ENCODE data around the gene CYBA. TPM values are rescaled to one million over a fixed set of nuclear protein-coding genes. Genes with fewer than 3 reads are reported as not detected.

Gene CYBA
- polyA plus RNA-seq, 5 donors: 47.8 to 149 (median 69.4) TPM

DNA sequence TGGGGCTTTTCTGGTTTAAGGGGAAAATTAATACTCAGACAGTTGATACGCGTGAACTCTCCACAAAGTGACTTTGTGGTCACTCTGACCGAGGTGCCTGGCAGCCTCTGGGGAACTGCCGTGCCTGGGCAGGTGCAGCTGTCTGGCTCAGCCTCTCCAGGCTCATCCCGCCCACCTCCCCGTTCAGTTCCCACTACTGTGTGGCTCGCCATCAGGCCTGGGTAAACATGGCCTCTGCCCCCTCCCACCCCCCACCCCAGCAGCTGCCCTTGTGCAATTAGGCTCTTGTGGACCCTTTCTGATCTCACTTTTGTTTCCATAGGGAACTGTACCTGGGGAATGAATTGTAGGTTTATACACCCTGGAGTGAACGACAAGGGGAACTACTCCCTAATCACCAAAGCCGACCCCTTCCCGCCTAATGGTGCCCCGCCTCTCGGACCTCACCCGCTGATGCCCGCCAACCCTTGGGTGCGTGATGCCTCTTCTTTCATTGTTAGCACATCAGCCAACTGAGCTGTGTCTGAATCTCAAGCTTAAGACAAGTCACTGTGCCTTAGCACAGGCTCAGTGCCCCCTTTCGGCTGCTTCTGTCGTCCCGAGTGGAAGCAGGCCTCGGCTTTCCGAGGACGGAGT, 52.9 kb downstream of the CYBA start:
- no peak for DNase-seq

DNA sequence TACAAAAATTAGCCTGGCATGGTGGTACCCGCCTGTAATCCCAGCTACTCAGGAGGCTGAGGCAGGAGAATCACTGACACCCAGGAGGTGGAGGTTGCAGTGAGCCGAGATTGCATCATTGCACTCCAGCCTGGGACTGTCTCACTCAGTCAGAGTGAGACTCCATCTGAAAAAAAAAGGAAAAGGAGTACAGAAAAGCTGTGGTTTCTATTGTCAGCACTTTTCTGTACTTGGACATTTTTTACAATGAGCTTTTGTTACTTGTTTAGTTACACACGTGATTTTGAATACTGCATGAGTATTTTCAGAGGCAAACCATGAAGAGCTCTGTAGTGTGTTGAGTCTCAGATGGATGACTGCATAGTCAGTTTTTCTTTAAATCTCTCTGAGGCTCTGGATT, 54.4 kb downstream of the CYBA start:
- DNase-seq: no peak

DNA sequence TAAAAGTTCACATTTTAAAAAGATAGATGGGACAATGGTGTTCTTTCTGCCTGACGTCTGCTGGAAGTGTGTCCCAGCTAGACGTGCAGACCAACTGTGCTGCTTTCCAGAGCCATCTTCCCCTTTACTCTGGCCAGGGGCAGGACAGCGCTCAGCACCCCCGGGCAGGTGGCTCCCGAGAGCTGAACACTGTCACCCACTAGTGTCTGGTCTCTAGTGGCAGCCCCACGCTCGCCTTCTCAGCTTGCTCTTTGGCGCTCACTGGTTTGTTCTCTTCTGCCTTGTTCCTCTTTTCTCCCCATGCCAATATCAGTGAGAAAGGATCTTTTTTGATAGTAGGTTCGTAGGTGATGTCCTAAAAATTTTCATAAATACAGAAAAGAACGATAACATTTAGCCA, 54.9 kb downstream of the CYBA start:
- DNase-seq: no peak

DNA sequence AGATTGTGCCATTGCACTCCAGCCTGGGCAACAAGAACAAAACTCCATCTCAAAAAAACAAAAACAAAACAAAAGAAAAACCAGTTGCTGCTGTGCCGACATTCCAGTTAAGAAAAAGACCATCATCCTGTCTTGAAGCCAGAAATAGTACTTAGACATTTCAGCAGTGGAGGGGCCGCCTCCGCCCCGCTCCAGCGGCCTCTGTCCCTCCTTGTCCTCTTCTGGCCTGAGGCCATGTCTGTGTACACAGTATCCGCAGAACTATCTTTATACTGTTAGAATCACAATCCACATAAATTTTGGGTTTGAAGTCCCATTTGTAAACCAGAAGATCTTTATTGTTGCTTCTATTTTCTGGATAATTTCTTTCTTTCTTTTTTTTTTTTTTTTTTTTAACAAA, 55.8 kb downstream of the CYBA start:
- no peak for DNase-seq

DNA sequence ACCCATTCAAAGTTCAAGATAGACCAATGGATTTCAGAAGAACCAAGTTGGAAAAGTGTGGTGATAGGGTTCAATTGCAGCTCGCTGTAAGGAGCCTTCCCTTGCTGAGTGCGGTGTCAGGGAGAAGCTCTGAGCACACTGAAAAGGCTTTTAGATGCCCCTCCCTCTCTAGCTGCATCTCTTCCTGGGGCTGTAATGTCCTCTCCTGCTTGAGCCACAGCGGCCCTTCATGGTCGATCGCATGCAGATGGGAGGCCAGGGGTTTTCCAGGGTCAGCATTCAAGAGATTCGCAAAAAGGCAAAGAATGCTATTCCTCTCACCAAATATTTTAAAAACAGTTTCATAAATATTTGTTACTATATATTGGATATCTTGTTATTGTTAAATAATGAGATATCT, 56.9 kb downstream of the CYBA start:
- DNase-seq: no peak

DNA sequence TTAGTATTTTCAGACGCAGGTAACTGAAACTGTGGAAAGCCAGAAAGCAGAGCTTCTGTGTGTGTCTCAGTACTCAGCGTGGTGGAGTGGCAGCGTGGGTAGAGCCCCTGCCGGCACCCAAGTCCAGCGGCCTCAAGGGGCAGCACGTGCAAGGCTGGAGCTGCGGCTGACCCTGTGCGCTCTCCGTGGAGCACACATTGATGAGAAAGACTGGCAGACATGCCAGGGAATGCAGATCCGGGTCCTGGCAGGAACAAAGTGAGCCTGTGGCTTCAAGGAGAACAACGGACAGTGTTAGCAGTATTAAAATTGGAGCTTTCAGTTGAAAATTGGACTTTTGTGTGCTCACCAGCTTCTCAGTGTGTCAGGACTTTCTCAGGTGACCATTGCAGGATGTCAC, 57.4 kb downstream of the CYBA start:
- DNase-seq: no peak

Other genes starting within 250 kb of the CYBA start
- gene ZFPM1, start 197.8 kb downstream of the CYBA start, polyA plus RNA-seq (ENCODE audit: insufficient read depth in 1 of 5, insufficient read length in 5 of 5, low replicate concordance in 1 of 5): 1 to 10 TPM; 2.1 to 5.5 (median 2.8) TPM
- gene ZC3H18, start 80.7 kb downstream of the CYBA start, polyA plus RNA-seq (ENCODE audit: insufficient read depth in 1 of 5, insufficient read length in 5 of 5, low replicate concordance in 1 of 5): 10 to 100 TPM; 31.0 to 47.2 (median 38.7) TPM
- gene IL17C, start 12.5 kb downstream of the CYBA start, polyA plus RNA-seq (ENCODE audit: insufficient read depth in 1 of 5, insufficient read length in 5 of 5, low replicate concordance in 1 of 5): under 1 TPM in 1 of 5 donors, not detected in 4; 0.10 TPM
- 10 to 100 TPM; 21.2 to 52.9 (median 28.6) TPM for gene MVD, start 12.0 kb upstream of the CYBA start, polyA plus RNA-seq (ENCODE audit: insufficient read depth in 1 of 5, insufficient read length in 5 of 5, low replicate concordance in 1 of 5)
- 1 to 10 TPM in 4 of 5 donors, under 1 TPM in 1; 0.84 to 2.4 (median 1.4) TPM for gene SNAI3, start 35.5 kb upstream of the CYBA start, polyA plus RNA-seq (ENCODE audit: insufficient read depth in 1 of 5, insufficient read length in 5 of 5, low replicate concordance in 1 of 5)
- gene RNF166, start 55.4 kb upstream of the CYBA start, polyA plus RNA-seq (ENCODE audit: insufficient read depth in 1 of 5, insufficient read length in 5 of 5, low replicate concordance in 1 of 5): 10 to 100 TPM; 12.1 to 22.1 (median 14.0) TPM
- 10 to 100 TPM in 3 of 5 donors, 1 to 10 TPM in 2; 7.9 to 19.2 (median 13.4) TPM for gene CTU2, start 55.5 kb upstream of the CYBA start, polyA plus RNA-seq (ENCODE audit: insufficient read depth in 1 of 5, insufficient read length in 5 of 5, low replicate concordance in 1 of 5)
- 100 to 1,000 TPM in 1 of 5 donors, 10 to 100 TPM in 4; 54.1 to 115 (median 76.2) TPM for gene PIEZO1, start 134.2 kb upstream of the CYBA start, polyA plus RNA-seq (ENCODE audit: insufficient read depth in 1 of 5, insufficient read length in 5 of 5, low replicate concordance in 1 of 5)
- gene CDT1, start 152.7 kb upstream of the CYBA start, polyA plus RNA-seq (ENCODE audit: insufficient read depth in 1 of 5, insufficient read length in 5 of 5, low replicate concordance in 1 of 5): 10 to 100 TPM; 11.9 to 17.3 (median 12.9) TPM
- gene APRT, start 160.9 kb upstream of the CYBA start, polyA plus RNA-seq (ENCODE audit: insufficient read depth in 1 of 5, insufficient read length in 5 of 5, low replicate concordance in 1 of 5): 100 to 1,000 TPM in 1 of 5 donors, 10 to 100 TPM in 4; 63.4 to 131 (median 73.6) TPM
- gene GALNS, start 205.9 kb upstream of the CYBA start, polyA plus RNA-seq (ENCODE audit: insufficient read depth in 1 of 5, insufficient read length in 5 of 5, low replicate concordance in 1 of 5): 10 to 100 TPM; 19.8 to 33.1 (median 26.7) TPM
- 10 to 100 TPM; 69.2 to 88.7 (median 75.5) TPM for gene TRAPPC2L, start 206.1 kb upstream of the CYBA start, polyA plus RNA-seq (ENCODE audit: insufficient read depth in 1 of 5, insufficient read length in 5 of 5, low replicate concordance in 1 of 5)
- under 1 TPM in 2 of 5 donors, not detected in 3; 0.13 to 0.25 TPM for gene PABPN1L, start 215.6 kb upstream of the CYBA start, polyA plus RNA-seq (ENCODE audit: insufficient read depth in 1 of 5, insufficient read length in 5 of 5, low replicate concordance in 1 of 5)